Fibroblast of skin of right quadriceps (primary cell): Measurements from ENCODE around the gene FSD1L.
"Not testable (repeated sequence)": the region's sequence is repeated elsewhere in the genome, so short reads cannot be mapped to it uniquely, and the experiment has no call there.

Experiments used
- DNase-seq: peaks from one replicate; pipeline ENCODE4 v3.0.0-alpha.2; 2013

The FSD1L gene

GRCh38 chr9:105579952-105580351, 132.1 kb downstream of the FSD1L start:
- not testable (repeated sequence) for DNase-seq

GRCh38 chr9:105581550-105581949, 133.7 kb downstream of the FSD1L start:
- DNase-seq, result not testable (repeated sequence)

GRCh38 chr9:105593145-105593544, 145.3 kb downstream of the FSD1L start:
- no peak for DNase-seq
